Measurements from ENCODE around the gene BCO1. TPM values are rescaled to one million over a fixed set of nuclear protein-coding genes. Genes with fewer than 3 reads are reported as not detected.

Gene BCO1
- total RNA-seq, 1 experiment from 2014 or later = not detected

DNA sequence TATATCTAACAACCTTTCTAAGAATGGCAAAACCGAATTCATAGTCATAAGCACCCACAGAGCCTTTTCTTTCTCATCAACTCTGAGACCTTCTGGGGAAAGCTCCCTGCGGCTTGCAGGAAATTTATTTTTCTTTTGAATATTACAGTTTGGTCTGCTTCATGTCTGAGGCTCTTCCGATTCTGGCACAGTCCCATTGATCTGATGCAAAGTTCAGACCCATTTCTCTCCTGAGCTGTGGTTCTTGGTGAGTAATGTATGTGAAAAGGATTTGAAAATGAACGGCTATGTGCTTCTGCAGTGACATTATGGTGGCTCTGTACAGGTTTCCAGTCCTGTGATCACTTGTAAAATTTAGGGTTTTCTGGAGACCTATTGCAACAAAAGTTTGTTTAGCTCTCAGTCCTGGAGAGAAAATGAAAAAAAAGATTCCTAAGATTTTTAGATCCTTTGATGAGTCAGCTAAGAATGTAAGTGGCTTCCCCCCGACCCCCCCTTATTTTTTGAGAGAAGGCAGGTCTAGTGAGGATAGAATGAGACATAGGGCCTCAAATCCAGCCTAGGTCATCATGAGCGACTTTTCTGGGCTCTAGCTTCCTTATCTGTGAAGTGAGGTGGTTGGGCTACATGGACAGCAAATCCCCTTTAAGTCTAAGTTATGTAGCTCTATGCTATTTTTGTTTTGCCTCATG lies 80.9 kb downstream of the BCO1 start:
- Mint-ChIP-seq H3K27me3 (ENCODE audit: insufficient read depth, unreplicated experiment) (no peaks in the 10 kb centered on the region), H3K27ac (ENCODE audit: low read depth, unreplicated experiment) (peak overlapping the region; percentile 49), H3K4me3 (ENCODE audit: unreplicated experiment) (no peak overlapping the region), H3K4me1 (ENCODE audit: insufficient read depth, unreplicated experiment) (peaks cover 24% of the 10 kb centered on the region), H3K36me3 (ENCODE audit: insufficient read depth, unreplicated experiment) (no peaks in the 10 kb centered on the region), H3K9me3 (ENCODE audit: unreplicated experiment) (no peaks in the 10 kb centered on the region)
- POLR2A ChIA-PET = interaction anchor here (0.6 to 2.0 kb wide), 8 partner anchors 8 to 208 kb away, joined by 3 to 18 read pairs (median 4); no protein-coding TSS in a partner anchor
- no TSS peak for BruUV-seq (replicated peaks)
- peak; percentile 26 for DNase-seq (ENCODE audit: unreplicated experiment)
- TF ChIP-seq, protein P1, sequence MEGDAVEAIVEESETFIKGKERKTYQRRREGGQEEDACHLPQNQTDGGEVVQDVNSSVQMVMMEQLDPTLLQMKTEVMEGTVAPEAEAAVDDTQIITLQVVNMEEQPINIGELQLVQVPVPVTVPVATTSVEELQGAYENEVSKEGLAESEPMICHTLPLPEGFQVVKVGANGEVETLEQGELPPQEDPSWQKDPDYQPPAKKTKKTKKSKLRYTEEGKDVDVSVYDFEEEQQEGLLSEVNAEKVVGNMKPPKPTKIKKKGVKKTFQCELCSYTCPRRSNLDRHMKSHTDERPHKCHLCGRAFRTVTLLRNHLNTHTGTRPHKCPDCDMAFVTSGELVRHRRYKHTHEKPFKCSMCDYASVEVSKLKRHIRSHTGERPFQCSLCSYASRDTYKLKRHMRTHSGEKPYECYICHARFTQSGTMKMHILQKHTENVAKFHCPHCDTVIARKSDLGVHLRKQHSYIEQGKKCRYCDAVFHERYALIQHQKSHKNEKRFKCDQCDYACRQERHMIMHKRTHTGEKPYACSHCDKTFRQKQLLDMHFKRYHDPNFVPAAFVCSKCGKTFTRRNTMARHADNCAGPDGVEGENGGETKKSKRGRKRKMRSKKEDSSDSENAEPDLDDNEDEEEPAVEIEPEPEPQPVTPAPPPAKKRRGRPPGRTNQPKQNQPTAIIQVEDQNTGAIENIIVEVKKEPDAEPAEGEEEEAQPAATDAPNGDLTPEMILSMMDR (IDR thresholded peaks at IDR 0.05; ENCODE audit: unreplicated experiment) = no peak
- intact Hi-C loops (cut with micrococcal nuclease) = loop anchor here (5.0 to 10.0 kb wide), 2 partner anchors 33 to 285 kb away; partner anchors contain the start of gene ATMIN
- CTCF ChIA-PET = interaction anchor here (0.5 to 1.5 kb wide), 11 partner anchors 8 to 404 kb away, joined by 3 to 7 read pairs (median 4); partner anchors contain the start of gene ATMIN

DNA sequence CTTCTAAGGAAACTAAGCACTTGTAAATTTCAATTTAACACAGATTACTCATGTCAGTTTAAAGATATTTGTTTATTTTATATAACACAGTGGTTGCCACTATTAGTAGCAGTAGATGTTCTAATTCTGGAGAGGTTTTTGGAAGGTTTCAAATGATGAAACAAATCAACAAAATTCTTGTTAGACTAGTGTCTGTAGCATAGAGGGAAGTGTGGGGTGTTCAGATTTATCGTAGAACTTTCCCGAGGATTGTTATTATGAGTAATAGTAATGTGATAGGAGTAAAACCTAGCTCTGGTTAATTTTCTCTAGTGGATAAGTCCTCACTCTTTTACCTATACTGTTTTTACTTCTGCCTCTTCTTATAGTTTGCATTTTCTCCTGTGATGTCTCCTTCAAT lies 82.5 kb downstream of the BCO1 start:
- no peak overlapping the region for H3K27ac Mint-ChIP-seq (ENCODE audit: low read depth, unreplicated experiment)
- no peak overlapping the region for H3K4me3 Mint-ChIP-seq (ENCODE audit: unreplicated experiment)
- no peaks in the 10 kb centered on the region for H3K9me3 Mint-ChIP-seq (ENCODE audit: unreplicated experiment)
- H3K36me3 Mint-ChIP-seq (ENCODE audit: insufficient read depth, unreplicated experiment) = peaks cover 8% of the 10 kb centered on the region
- H3K4me1 Mint-ChIP-seq (ENCODE audit: insufficient read depth, unreplicated experiment) = peaks cover 34% of the 10 kb centered on the region
- no peaks in the 10 kb centered on the region for H3K27me3 Mint-ChIP-seq (ENCODE audit: insufficient read depth, unreplicated experiment)
- POLR2A ChIA-PET = no interaction called here
- intact Hi-C loops (cut with micrococcal nuclease) = no loop called here
- TF ChIP-seq, protein P1 (IDR thresholded peaks at IDR 0.05; ENCODE audit: unreplicated experiment) = no peak
- DNase-seq (ENCODE audit: unreplicated experiment) = no peak
- CTCF ChIA-PET = interaction anchor here (1.4 kb wide), 1 partner anchor 57 kb away, joined by 3 read pairs; no protein-coding TSS in a partner anchor
- no TSS peak for BruUV-seq (replicated peaks)

DNA sequence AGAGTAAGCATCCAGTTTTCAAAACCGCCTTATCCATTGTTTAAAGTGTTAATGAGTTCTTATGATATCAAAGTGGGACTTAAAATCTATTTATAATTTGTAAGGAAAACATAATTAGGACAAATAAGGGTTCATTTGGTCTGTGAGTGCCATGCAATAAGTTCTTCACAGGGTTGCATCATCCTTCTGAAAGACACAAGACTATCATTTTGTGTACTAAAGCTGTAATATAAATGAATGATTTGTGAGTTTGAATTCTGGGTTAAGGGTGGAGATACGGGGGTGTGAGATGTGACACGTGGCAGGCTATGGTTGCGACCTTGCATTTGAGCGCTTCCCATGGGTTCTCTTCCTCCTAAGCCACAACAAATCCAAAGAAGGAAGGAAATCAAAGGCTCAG lies 83.0 kb downstream of the BCO1 start:
- Mint-ChIP-seq H3K4me1 (ENCODE audit: insufficient read depth, unreplicated experiment) (peaks cover 35% of the 10 kb centered on the region), H3K27ac (ENCODE audit: low read depth, unreplicated experiment) (no peak overlapping the region), H3K4me3 (ENCODE audit: unreplicated experiment) (no peak overlapping the region), H3K9me3 (ENCODE audit: unreplicated experiment) (no peaks in the 10 kb centered on the region), H3K27me3 (ENCODE audit: insufficient read depth, unreplicated experiment) (no peaks in the 10 kb centered on the region), H3K36me3 (ENCODE audit: insufficient read depth, unreplicated experiment) (peaks cover 9% of the 10 kb centered on the region)
- TF ChIP-seq, protein P1 (IDR thresholded peaks at IDR 0.05; ENCODE audit: unreplicated experiment) = no peak
- CTCF ChIA-PET = no interaction called here
- POLR2A ChIA-PET = no interaction called here
- no peak for DNase-seq (ENCODE audit: unreplicated experiment)
- intact Hi-C loops (cut with micrococcal nuclease) = no loop called here
- no TSS peak for BruUV-seq (replicated peaks)

DNA sequence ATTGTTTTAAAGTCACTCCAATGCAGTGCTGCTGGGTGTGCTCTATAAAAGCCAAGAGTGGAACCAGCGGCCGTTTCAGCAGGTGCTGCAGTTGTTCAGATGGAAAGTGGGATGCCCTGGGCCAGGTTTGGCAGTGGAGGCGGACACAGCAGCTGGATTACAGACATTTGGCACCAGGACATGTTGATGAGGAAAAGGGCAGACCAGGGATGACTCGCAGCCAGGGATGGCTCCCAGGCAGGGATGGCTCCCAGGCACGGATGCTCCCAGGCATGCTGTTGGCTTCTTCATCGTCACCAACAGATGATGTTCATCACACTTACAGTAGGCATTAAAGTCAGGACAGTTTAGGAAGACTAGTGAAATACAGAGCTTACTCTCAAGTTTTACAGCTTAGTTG lies 86.3 kb downstream of the BCO1 start:
- TF ChIP-seq, protein P1 (IDR thresholded peaks at IDR 0.05; ENCODE audit: unreplicated experiment) = no peak
- Mint-ChIP-seq H3K4me1 (ENCODE audit: insufficient read depth, unreplicated experiment) (peaks cover 49% of the 10 kb centered on the region), H3K27me3 (ENCODE audit: insufficient read depth, unreplicated experiment) (no peaks in the 10 kb centered on the region), H3K36me3 (ENCODE audit: insufficient read depth, unreplicated experiment) (peaks cover 9% of the 10 kb centered on the region), H3K9me3 (ENCODE audit: unreplicated experiment) (no peaks in the 10 kb centered on the region), H3K27ac (ENCODE audit: low read depth, unreplicated experiment) (peak overlapping the region; percentile 52), H3K4me3 (ENCODE audit: unreplicated experiment) (no peak overlapping the region)
- BruUV-seq (replicated peaks) = no TSS peak
- POLR2A ChIA-PET = interaction anchor here (1.7 kb wide), 1 partner anchor 10 kb away, joined by 12 read pairs; the partner anchor contains the start of gene GAN
- intact Hi-C loops (cut with micrococcal nuclease) = no loop called here
- peak; percentile 44 for DNase-seq (ENCODE audit: unreplicated experiment)
- CTCF ChIA-PET = interaction anchor here (1.2 to 1.9 kb wide), 3 partner anchors 9 to 120 kb away, joined by 4 to 5 read pairs (median 5); partner anchors contain the start of gene GAN
